Measurements from ENCODE around the gene DNAJC15. TPM values are rescaled to one million over a fixed set of nuclear protein-coding genes. Genes with fewer than 3 reads are reported as not detected.

DNAJC15 gene
- total RNA-seq, 1 experiment from 2014 or later = 20.3 TPM

GRCh38 chr13:43124490-43124889, 101.1 kb downstream of the DNAJC15 start:
- POLR2A ChIA-PET = no interaction called here
- ATAC-seq (no peak), DNase-seq (ENCODE audit: low read depth, low spot score) (no peak)
- H3K9me3 ChIP-seq (ENCODE audit: control insufficient read depth, insufficient read depth, low read depth, low read length) = no peaks in the 10 kb centered on the region
- CTCF ChIA-PET = no interaction called here
- TF ChIP-seq SIN3A (IDR thresholded peaks at IDR 0.05; ENCODE audit: borderline replicate concordance, insufficient read depth, low read depth, low read length) (no peak), TCF7L2 (IDR thresholded peaks at IDR 0.05; ENCODE audit: low read depth, low read length) (no peak), POLR2AphosphoS5 (IDR thresholded peaks at IDR 0.05; ENCODE audit: low read depth, low read length) (no peak), REST (IDR thresholded peaks at IDR 0.05; ENCODE audit: insufficient read depth in 1 of 2, low read depth in 2 of 2, low read length in 1 of 2) (no peak), CTCF (IDR thresholded peaks at IDR 0.05) (no peak)
- no peaks in the 10 kb centered on the region for H3K4me1 ChIP-seq (ENCODE audit: control insufficient read depth, insufficient read depth, low read length)
- H3K27me3 ChIP-seq (ENCODE audit: control insufficient read depth, insufficient read depth, low read length) = no peaks in the 10 kb centered on the region
- no peak overlapping the region for H3K27ac ChIP-seq (ENCODE audit: low read length)
- in situ Hi-C loops (cut with HindIII; ENCODE audit: low pct_unique_long_range_greater_than_20kb, low sequenced_read_pairs) = no loop called here
- no peaks in the 10 kb centered on the region for H3K36me3 ChIP-seq (ENCODE audit: control insufficient read depth, insufficient read depth, low read length)
- H3K4me3 ChIP-seq (ENCODE audit: low read depth in 2 of 2, low read length in 2 of 2) = no peak overlapping the region
- intact Hi-C loops (cut with micrococcal nuclease; ENCODE audit: unreplicated experiment) = no loop called here
- no TSS peak for BruUV-seq (replicated peaks)

GRCh38 chr13:43126420-43126819, 103.0 kb downstream of the DNAJC15 start:
- intact Hi-C loops (cut with micrococcal nuclease; ENCODE audit: unreplicated experiment) (no loop called here), in situ Hi-C loops (cut with HindIII; ENCODE audit: low pct_unique_long_range_greater_than_20kb, low sequenced_read_pairs) (no loop called here)
- no peaks in the 10 kb centered on the region for H3K9me3 ChIP-seq (ENCODE audit: control insufficient read depth, insufficient read depth, low read depth, low read length)
- no peak overlapping the region for H3K4me3 ChIP-seq (ENCODE audit: low read depth in 2 of 2, low read length in 2 of 2)
- POLR2A ChIA-PET = no interaction called here
- BruUV-seq (replicated peaks) = no TSS peak
- H3K27ac ChIP-seq (ENCODE audit: low read length) = no peak overlapping the region
- no peak for TF ChIP-seq CTCF (IDR thresholded peaks at IDR 0.05)
- TF ChIP-seq REST (IDR thresholded peaks at IDR 0.05; ENCODE audit: insufficient read depth in 1 of 2, low read depth in 2 of 2, low read length in 1 of 2) = no peak
- no peak for TF ChIP-seq SIN3A (IDR thresholded peaks at IDR 0.05; ENCODE audit: borderline replicate concordance, insufficient read depth, low read depth, low read length)
- ATAC-seq = no peak
- H3K27me3 ChIP-seq (ENCODE audit: control insufficient read depth, insufficient read depth, low read length) = no peaks in the 10 kb centered on the region
- CTCF ChIA-PET = no interaction called here
- no peaks in the 10 kb centered on the region for H3K4me1 ChIP-seq (ENCODE audit: control insufficient read depth, insufficient read depth, low read length)
- no peaks in the 10 kb centered on the region for H3K36me3 ChIP-seq (ENCODE audit: control insufficient read depth, insufficient read depth, low read length)
- DNase-seq (ENCODE audit: low read depth, low spot score) = no peak

All from Panc1 (cell line).